NCI-H2227 (cell line): ENCODE data around the gene FOS.

ENCODE experiments used
- DNase-seq: peaks from one replicate; lab custom pipeline; 2025; ENCODE audit not compliant: unreplicated experiment; lab: John Stamatoyannopoulos, UW

FOS gene

GRCh38 chr14:75249958-75250336 lies 28.7 kb upstream of the FOS start:
- no peak for DNase-seq

GRCh38 chr14:75250800-75251199 lies 27.8 kb upstream of the FOS start:
- no peak for DNase-seq

GRCh38 chr14:75252254-75252837 lies 26.3 kb upstream of the FOS start:
- no peak for DNase-seq

GRCh38 chr14:75254381-75254822 lies 24.2 kb upstream of the FOS start:
- no peak for DNase-seq

GRCh38 chr14:75254901-75255584 lies 23.6 kb upstream of the FOS start:
- no peak for DNase-seq

- no peak for DNase-seq
Observed at GRCh38 chr14:75258079-75258802, 20.4 kb upstream of the FOS start.

GRCh38 chr14:75258803-75259509 lies 19.7 kb upstream of the FOS start:
- DNase-seq: peak; percentile 99

- peak; percentile 70 for DNase-seq
Observed at GRCh38 chr14:75259510-75259855, 19.1 kb upstream of the FOS start.

GRCh38 chr14:75260025-75260763 lies 18.4 kb upstream of the FOS start:
- no peak for DNase-seq

- DNase-seq: no peak
Observed at GRCh38 chr14:75261820-75262219, 16.8 kb upstream of the FOS start.

- DNase-seq: no peak
Observed at GRCh38 chr14:75262641-75263040, 16.0 kb upstream of the FOS start.

GRCh38 chr14:75264036-75264435 lies 14.6 kb upstream of the FOS start:
- no peak for DNase-seq

GRCh38 chr14:75267141-75267721 lies 11.4 kb upstream of the FOS start:
- DNase-seq: no peak

GRCh38 chr14:75268633-75269550 lies 9.7 kb upstream of the FOS start:
- no peak for DNase-seq

GRCh38 chr14:75271514-75271913 lies 7.1 kb upstream of the FOS start:
- no peak for DNase-seq

- no peak for DNase-seq
Observed at GRCh38 chr14:75273272-75274049, 5.2 kb upstream of the FOS start.

GRCh38 chr14:75274050-75274898 lies 4.4 kb upstream of the FOS start:
- DNase-seq: no peak
